ENCODE results near the gene APBB2. TPM values are rescaled to one million over a fixed set of nuclear protein-coding genes. Genes with fewer than 3 reads are reported as not detected.

APBB2 gene
- polyA plus RNA-seq, 3 donors from 2014 or later = not detected

- Mint-ChIP-seq H3K4me3 (no peak overlapping the region), H3K36me3 (no peaks in the 10 kb centered on the region), H3K27ac (no peak overlapping the region), H3K4me1 (no peaks in the 10 kb centered on the region), H3K9me3 (peaks cover 0 to 6% (median 2%) of the 10 kb centered on the region in 6 donors), H3K27me3 (ENCODE audit: low read depth in 3 of 3) (peaks cover 0 to 6% (median 4%) of the 10 kb centered on the region in 3 donors)
- no peak for DNase-seq
Measured at GRCh38 chr4:41125558-41126311, 88.6 kb downstream of the APBB2 start.

- Mint-ChIP-seq H3K27me3 (ENCODE audit: low read depth in 3 of 3) (peaks cover 3 to 6% (median 4%) of the 10 kb centered on the region in 3 donors), H3K4me3 (no peak overlapping the region), H3K27ac (no peak overlapping the region), H3K4me1 (no peaks in the 10 kb centered on the region), H3K36me3 (no peaks in the 10 kb centered on the region), H3K9me3 (peaks cover 0 to 6% (median 2%) of the 10 kb centered on the region in 6 donors)
- DNase-seq = no peak
Measured at GRCh38 chr4:41124916-41125548, 89.3 kb downstream of the APBB2 start.

- Mint-ChIP-seq H3K4me3 (no peak overlapping the region), H3K27me3 (ENCODE audit: low read depth in 3 of 3) (peaks cover 4 to 6% (median 4%) of the 10 kb centered on the region in 3 donors), H3K27ac (no peak overlapping the region), H3K9me3 (peaks cover 0 to 6% (median 2%) of the 10 kb centered on the region in 6 donors), H3K4me1 (no peaks in the 10 kb centered on the region), H3K36me3 (no peaks in the 10 kb centered on the region)
- DNase-seq = no peak
Measured at GRCh38 chr4:41122775-41123174, 91.6 kb downstream of the APBB2 start.

GRCh38 chr4:41122309-41122708 is 92.0 kb downstream of the APBB2 start:
- Mint-ChIP-seq H3K27me3 (ENCODE audit: low read depth in 3 of 3) (peaks cover 4 to 9% (median 6%) of the 10 kb centered on the region in 3 donors), H3K27ac (no peak overlapping the region), H3K4me1 (no peaks in the 10 kb centered on the region), H3K9me3 (peaks cover 0 to 6% (median 1%) of the 10 kb centered on the region in 6 donors), H3K36me3 (no peaks in the 10 kb centered on the region), H3K4me3 (no peak overlapping the region)
- no peak for DNase-seq

GRCh38 chr4:41121906-41122305 is 92.4 kb downstream of the APBB2 start:
- Mint-ChIP-seq H3K4me3 (no peak overlapping the region), H3K9me3 (peaks cover 0 to 6% (median under 1%) of the 10 kb centered on the region in 6 donors), H3K27me3 (ENCODE audit: low read depth in 3 of 3) (peaks cover 4 to 9% (median 6%) of the 10 kb centered on the region in 3 donors), H3K27ac (no peak overlapping the region), H3K4me1 (no peaks in the 10 kb centered on the region), H3K36me3 (no peaks in the 10 kb centered on the region)
- DNase-seq = no peak

- Mint-ChIP-seq H3K4me3 (no peak overlapping the region), H3K27me3 (ENCODE audit: low read depth in 3 of 3) (peaks cover 4 to 10% (median 6%) of the 10 kb centered on the region in 3 donors), H3K4me1 (no peaks in the 10 kb centered on the region), H3K27ac (no peak overlapping the region), H3K36me3 (no peaks in the 10 kb centered on the region), H3K9me3 (peaks cover 0 to 6% (median under 1%) of the 10 kb centered on the region in 6 donors)
- no peak for DNase-seq
Measured at GRCh38 chr4:41120297-41121217, 93.8 kb downstream of the APBB2 start.

- peaks cover 5 to 10% (median 6%) of the 10 kb centered on the region in 3 donors for H3K27me3 Mint-ChIP-seq (ENCODE audit: low read depth in 3 of 3)
- no peak overlapping the region for H3K4me3 Mint-ChIP-seq
- no peaks in the 10 kb centered on the region for H3K4me1 Mint-ChIP-seq
- no peak for DNase-seq
- no peak overlapping the region for H3K27ac Mint-ChIP-seq
- H3K36me3 Mint-ChIP-seq = no peaks in the 10 kb centered on the region
- peaks cover 0 to 6% (median under 1%) of the 10 kb centered on the region in 6 donors for H3K9me3 Mint-ChIP-seq
Measured at GRCh38 chr4:41119867-41120295, 94.5 kb downstream of the APBB2 start.

- H3K9me3 Mint-ChIP-seq = peaks cover 0 to 8% (median 2%) of the 10 kb centered on the region in 6 donors
- no peaks in the 10 kb centered on the region for H3K36me3 Mint-ChIP-seq
- DNase-seq = no peak
- peaks cover 1 to 2% (median 1%) of the 10 kb centered on the region in 3 donors for H3K27me3 Mint-ChIP-seq (ENCODE audit: low read depth in 3 of 3)
- H3K4me3 Mint-ChIP-seq = no peak overlapping the region
- no peak overlapping the region for H3K27ac Mint-ChIP-seq
- no peaks in the 10 kb centered on the region for H3K4me1 Mint-ChIP-seq
Measured at GRCh38 chr4:41111791-41112190, 102.6 kb downstream of the APBB2 start.

- Mint-ChIP-seq H3K9me3 (peaks cover 0 to 6% (median 2%) of the 10 kb centered on the region in 6 donors), H3K4me1 (no peaks in the 10 kb centered on the region), H3K27ac (no peak overlapping the region), H3K4me3 (no peak overlapping the region), H3K27me3 (ENCODE audit: low read depth in 3 of 3) (peaks cover 0 to 2% (median 0%) of the 10 kb centered on the region in 3 donors), H3K36me3 (no peaks in the 10 kb centered on the region)
- DNase-seq = no peak
Measured at GRCh38 chr4:41110050-41110449, 104.3 kb downstream of the APBB2 start.

- Mint-ChIP-seq H3K27ac (no peak overlapping the region), H3K9me3 (peaks cover 0 to 6% (median 4%) of the 10 kb centered on the region in 6 donors), H3K36me3 (no peaks in the 10 kb centered on the region), H3K4me3 (no peak overlapping the region), H3K4me1 (no peaks in the 10 kb centered on the region), H3K27me3 (ENCODE audit: low read depth in 3 of 3) (peaks cover 0 to 2% (median 0%) of the 10 kb centered on the region in 3 donors)
- no peak for DNase-seq
Measured at GRCh38 chr4:41108481-41108880, 105.9 kb downstream of the APBB2 start.

GRCh38 chr4:41106694-41107419 is 107.5 kb downstream of the APBB2 start:
- H3K4me3 Mint-ChIP-seq = no peak overlapping the region
- no peaks in the 10 kb centered on the region for H3K4me1 Mint-ChIP-seq
- no peaks in the 10 kb centered on the region for H3K36me3 Mint-ChIP-seq
- no peak overlapping the region for H3K27ac Mint-ChIP-seq
- peaks cover 0 to 4% (median 1%) of the 10 kb centered on the region in 6 donors for H3K9me3 Mint-ChIP-seq
- no peaks in the 10 kb centered on the region for H3K27me3 Mint-ChIP-seq (ENCODE audit: low read depth in 3 of 3)
- DNase-seq = no peak

GRCh38 chr4:41106081-41106480 is 108.3 kb downstream of the APBB2 start:
- no peak for DNase-seq
- H3K4me3 Mint-ChIP-seq = no peak overlapping the region
- H3K27me3 Mint-ChIP-seq (ENCODE audit: low read depth in 3 of 3) = no peaks in the 10 kb centered on the region
- no peaks in the 10 kb centered on the region for H3K4me1 Mint-ChIP-seq
- H3K36me3 Mint-ChIP-seq = no peaks in the 10 kb centered on the region
- H3K27ac Mint-ChIP-seq = no peak overlapping the region
- peaks cover 0 to 4% (median 0%) of the 10 kb centered on the region in 6 donors for H3K9me3 Mint-ChIP-seq

- Mint-ChIP-seq H3K4me1 (no peaks in the 10 kb centered on the region), H3K4me3 (no peak overlapping the region), H3K9me3 (peaks cover 0 to 4% (median 0%) of the 10 kb centered on the region in 6 donors), H3K27ac (no peak overlapping the region), H3K27me3 (ENCODE audit: low read depth in 3 of 3) (no peaks in the 10 kb centered on the region), H3K36me3 (no peaks in the 10 kb centered on the region)
- no peak for DNase-seq
Measured at GRCh38 chr4:41104155-41104554, 110.2 kb downstream of the APBB2 start.
